Nephron (organoid): Measurements from ENCODE around the gene CD38.

Experiments used
- H3K27ac Mint-ChIP-seq, 3 experiments: 2 replicates each; pipeline ENCODE4 v1.8.0; 2020; ENCODE audit warnings: mixed read lengths in 3 of 3, mild to moderate bottlenecking in 2 of 3, moderate library complexity in 1 of 3
- H3K27me3 Mint-ChIP-seq: 2 replicates; pipeline ENCODE4 v1.8.0; 2021; ENCODE audit warnings: low read depth, mild to moderate bottlenecking, moderate library complexity, mixed read lengths
- H3K36me3 Mint-ChIP-seq: 2 replicates; pipeline ENCODE4 v1.8.0; 2020; ENCODE audit warnings: low read depth, mixed read lengths
- H3K4me1 Mint-ChIP-seq: 2 replicates; pipeline ENCODE4 v1.8.0; 2020; ENCODE audit warnings: mixed read lengths
- H3K4me3 Mint-ChIP-seq, 3 experiments: 2 replicates each; pipeline ENCODE4 v1.8.0; 2020; ENCODE audit warnings: mild to moderate bottlenecking in 3 of 3, mixed read lengths in 3 of 3, moderate library complexity in 2 of 3
- H3K9me3 Mint-ChIP-seq: 2 replicates; pipeline ENCODE4 v1.8.0; 2020; ENCODE audit warnings: mixed read lengths
- TF ChIP-seq, protein P1 (sequence below), 3 experiments: fragments of 200-600 bp; sonication (generic); IDR thresholded peaks; one replicate each; pipeline ENCODE4 v1.5.0; 2021; ENCODE audit warnings: antibody characterized with exemption in 3 of 3; ENCODE audit not compliant: unreplicated experiment in 3 of 3

CD38 gene

DNA sequence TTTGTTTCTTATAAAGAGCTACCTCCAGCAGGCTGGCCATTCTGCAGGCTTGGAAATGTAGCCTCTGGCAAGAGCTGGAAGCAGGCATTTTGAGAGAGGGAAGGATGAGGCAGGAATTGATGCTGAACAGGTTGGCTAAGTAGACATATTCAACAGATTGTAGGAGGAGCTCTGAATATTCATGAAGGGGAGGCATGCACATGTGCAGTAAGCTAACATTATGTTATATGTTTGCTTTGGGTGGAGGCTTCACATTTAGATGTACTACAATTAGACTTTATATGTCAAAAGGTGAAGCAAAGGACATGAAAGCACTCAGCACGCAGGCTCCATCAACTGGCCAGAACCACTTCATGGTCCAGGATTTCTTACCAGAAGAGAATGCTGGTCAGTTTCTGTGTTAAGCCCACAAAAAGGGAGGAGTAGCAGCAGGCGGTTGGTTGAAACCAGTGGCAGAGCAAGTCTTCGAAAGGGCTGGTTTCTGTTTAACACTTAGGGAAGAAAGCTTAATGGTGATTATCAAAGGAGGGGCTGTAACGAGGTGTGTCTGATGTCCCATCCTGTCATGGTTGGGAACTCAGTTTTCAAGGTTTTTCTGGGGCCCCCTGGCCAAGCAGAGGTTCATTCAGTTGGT, 105.6 kb downstream of the CD38 start:
- H3K4me1 Mint-ChIP-seq = peaks cover 5% of the 10 kb centered on the region

DNA sequence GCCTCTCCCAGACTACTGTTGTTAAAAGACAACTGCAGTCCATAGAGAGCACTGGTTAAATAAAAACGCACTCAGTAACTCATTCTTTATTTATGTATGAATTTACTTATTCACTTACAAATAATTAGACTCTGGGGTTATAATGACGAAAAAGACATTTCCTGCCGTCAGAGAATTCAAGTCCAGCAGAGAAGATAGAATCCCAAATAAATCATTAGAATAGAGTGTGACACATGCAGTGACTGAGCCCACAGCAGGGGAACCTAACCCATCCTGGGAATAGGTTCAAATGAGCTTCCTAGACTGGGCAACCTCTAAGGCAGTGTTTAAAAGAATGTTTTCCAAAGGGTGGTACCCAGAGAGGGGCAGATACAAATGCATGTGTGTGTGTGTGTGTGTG, 106.5 kb downstream of the CD38 start:
- Mint-ChIP-seq H3K9me3 (no peaks in the 10 kb centered on the region), H3K36me3 (no peaks in the 10 kb centered on the region), H3K4me3 (no peak overlapping the region), H3K4me1 (peaks cover 5% of the 10 kb centered on the region), H3K27ac (no peak overlapping the region), H3K27me3 (peaks cover 4% of the 10 kb centered on the region)
- TF ChIP-seq, protein P1, sequence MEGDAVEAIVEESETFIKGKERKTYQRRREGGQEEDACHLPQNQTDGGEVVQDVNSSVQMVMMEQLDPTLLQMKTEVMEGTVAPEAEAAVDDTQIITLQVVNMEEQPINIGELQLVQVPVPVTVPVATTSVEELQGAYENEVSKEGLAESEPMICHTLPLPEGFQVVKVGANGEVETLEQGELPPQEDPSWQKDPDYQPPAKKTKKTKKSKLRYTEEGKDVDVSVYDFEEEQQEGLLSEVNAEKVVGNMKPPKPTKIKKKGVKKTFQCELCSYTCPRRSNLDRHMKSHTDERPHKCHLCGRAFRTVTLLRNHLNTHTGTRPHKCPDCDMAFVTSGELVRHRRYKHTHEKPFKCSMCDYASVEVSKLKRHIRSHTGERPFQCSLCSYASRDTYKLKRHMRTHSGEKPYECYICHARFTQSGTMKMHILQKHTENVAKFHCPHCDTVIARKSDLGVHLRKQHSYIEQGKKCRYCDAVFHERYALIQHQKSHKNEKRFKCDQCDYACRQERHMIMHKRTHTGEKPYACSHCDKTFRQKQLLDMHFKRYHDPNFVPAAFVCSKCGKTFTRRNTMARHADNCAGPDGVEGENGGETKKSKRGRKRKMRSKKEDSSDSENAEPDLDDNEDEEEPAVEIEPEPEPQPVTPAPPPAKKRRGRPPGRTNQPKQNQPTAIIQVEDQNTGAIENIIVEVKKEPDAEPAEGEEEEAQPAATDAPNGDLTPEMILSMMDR (IDR thresholded peaks at IDR 0.05; ENCODE audit: unreplicated experiment in 3 of 3) = no peak

More for the DNA sequence above, 105.6 kb downstream of the CD38 start:
- Mint-ChIP-seq H3K9me3 (no peaks in the 10 kb centered on the region), H3K36me3 (no peaks in the 10 kb centered on the region), H3K27me3 (peaks cover 4% of the 10 kb centered on the region), H3K4me3 (no peak overlapping the region), H3K27ac (no peak overlapping the region)
- TF ChIP-seq, protein P1 (IDR thresholded peaks at IDR 0.05; ENCODE audit: unreplicated experiment in 3 of 3) = no peak

DNA sequence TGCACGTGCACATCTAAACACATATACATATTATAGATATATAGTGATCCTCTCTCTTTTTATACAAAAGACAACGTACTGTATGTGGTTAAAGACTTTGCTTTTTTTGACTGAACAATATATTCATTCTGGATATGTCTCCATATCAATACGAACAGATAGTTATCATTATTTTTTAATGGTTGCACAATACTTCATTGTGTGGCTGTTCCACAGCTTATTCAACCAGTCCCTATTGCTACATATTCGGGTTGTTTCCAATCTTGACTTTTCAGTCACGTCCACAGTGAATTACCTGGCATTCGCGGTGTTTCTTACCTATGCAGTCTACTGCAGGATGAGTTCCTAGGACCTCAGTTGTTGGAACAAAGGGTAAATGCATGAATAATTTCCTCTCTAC, 107.3 kb downstream of the CD38 start:
- TF ChIP-seq, protein P1 (IDR thresholded peaks at IDR 0.05; ENCODE audit: unreplicated experiment in 3 of 3) = no peak
- Mint-ChIP-seq H3K36me3 (no peaks in the 10 kb centered on the region), H3K27ac (no peak overlapping the region), H3K27me3 (peaks cover 4% of the 10 kb centered on the region), H3K9me3 (no peaks in the 10 kb centered on the region), H3K4me3 (no peak overlapping the region), H3K4me1 (peaks cover 5% of the 10 kb centered on the region)

- Mint-ChIP-seq H3K4me1 (peaks cover 4% of the 10 kb centered on the region), H3K27me3 (peaks cover 7% of the 10 kb centered on the region), H3K36me3 (no peaks in the 10 kb centered on the region), H3K4me3 (no peak overlapping the region), H3K9me3 (no peaks in the 10 kb centered on the region), H3K27ac (no peak overlapping the region)
- TF ChIP-seq, protein P1 (IDR thresholded peaks at IDR 0.05; ENCODE audit: unreplicated experiment in 3 of 3) = no peak
Observed at GRCh38 chr4:15888515-15888914, 110.4 kb downstream of the CD38 start.

- TF ChIP-seq, protein P1 (IDR thresholded peaks at IDR 0.05; ENCODE audit: unreplicated experiment in 3 of 3) = no peak
- Mint-ChIP-seq H3K9me3 (no peaks in the 10 kb centered on the region), H3K27ac (no peak overlapping the region), H3K4me3 (no peak overlapping the region), H3K4me1 (peaks cover 4% of the 10 kb centered on the region), H3K36me3 (no peaks in the 10 kb centered on the region), H3K27me3 (peaks cover 4% of the 10 kb centered on the region)
Observed at GRCh38 chr4:15890246-15890829, 112.2 kb downstream of the CD38 start.

DNA sequence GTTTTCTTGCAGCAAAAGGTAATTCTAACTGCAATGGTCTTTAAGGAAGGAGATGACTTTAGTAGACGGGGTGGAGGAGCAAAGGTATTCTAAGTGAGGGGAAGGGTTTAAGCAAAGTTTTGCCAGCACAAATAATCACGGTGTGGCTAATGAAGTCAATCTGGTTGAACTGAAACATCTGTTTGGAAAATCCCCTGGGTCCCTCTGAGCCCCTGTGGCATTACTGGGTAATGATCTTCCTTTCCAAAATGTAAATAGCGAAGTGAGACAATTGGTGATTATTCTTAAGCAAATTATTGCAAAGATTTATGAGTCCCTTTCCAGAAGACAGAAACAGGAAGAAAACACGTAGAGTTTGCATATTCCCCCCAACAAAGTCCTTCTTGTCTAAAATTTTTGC, 113.2 kb downstream of the CD38 start:
- Mint-ChIP-seq H3K4me1 (peaks cover 4% of the 10 kb centered on the region), H3K36me3 (no peaks in the 10 kb centered on the region), H3K27me3 (peaks cover 4% of the 10 kb centered on the region), H3K4me3 (no peak overlapping the region), H3K27ac (no peak overlapping the region), H3K9me3 (no peaks in the 10 kb centered on the region)
- TF ChIP-seq, protein P1 (IDR thresholded peaks at IDR 0.05; ENCODE audit: unreplicated experiment in 3 of 3) = no peak
